GM23338 (cell line): Measurements from ENCODE around the gene SUSD2. TPM values are rescaled to one million over a fixed set of nuclear protein-coding genes. Genes with fewer than 3 reads are reported as not detected.

ENCODE experiments used
- ATAC-seq: fragments of 200-7000 bp; cut with Tn5 transposase; 3 replicates; pipeline ENCODE4 v1.9.1; 2020
- DNase-seq: peaks from one replicate; pipeline ENCODE4 v3.0.0-alpha.2; 2015; ENCODE audit warnings: low spot score
- H2AFZ ChIP-seq: fragments of 200-600 bp; sonication (generic); 2 replicates; pipeline ENCODE4 v1.8.0; 2016; ENCODE audit warnings: antibody characterized with exemption, mild to moderate bottlenecking, moderate library complexity
- H3F3A ChIP-seq: fragments of 200-600 bp; sonication (generic); replicated peaks from 2 replicates; pipeline ENCODE4 v1.8.0; 2017; ENCODE audit warnings: antibody characterized with exemption, mixed run types, low read depth
- H3K27ac ChIP-seq: fragments of 200-600 bp; sonication (generic); 2 replicates; pipeline ENCODE4 v1.6.1; 2016; ENCODE audit warnings: low read depth
- H3K27me3 ChIP-seq: fragments of 200-600 bp; sonication (generic); 2 replicates; pipeline ENCODE4 v1.8.0; 2016; ENCODE audit warnings: mild to moderate bottlenecking, mixed run types, moderate library complexity; ENCODE audit not compliant: insufficient read depth
- H3K36me3 ChIP-seq: fragments of 200-600 bp; sonication (generic); 2 replicates; pipeline ENCODE4 v1.8.0; 2016; ENCODE audit warnings: mild to moderate bottlenecking; ENCODE audit not compliant: insufficient read depth
- H3K4me1 ChIP-seq: fragments of 200-600 bp; sonication (generic); 2 replicates; pipeline ENCODE4 v1.8.0; 2016; ENCODE audit warnings: mild to moderate bottlenecking, moderate library complexity; ENCODE audit not compliant: insufficient read depth
- H3K4me2 ChIP-seq: fragments of 200-600 bp; sonication (generic); 2 replicates; pipeline ENCODE4 v1.7.1; 2017; ENCODE audit warnings: mixed run types
- H3K4me3 ChIP-seq: fragments of 200-600 bp; sonication (generic); 2 replicates; pipeline ENCODE4 v1.6.1; 2016; ENCODE audit warnings: mixed run types
- H3K79me2 ChIP-seq: fragments of 200-600 bp; sonication (generic); replicated peaks from 2 replicates; pipeline ENCODE4 v1.8.0; 2017; ENCODE audit warnings: mild to moderate bottlenecking; ENCODE audit not compliant: insufficient read depth
- H3K9me2 ChIP-seq: fragments of 200-600 bp; sonication (generic); 2 replicates; pipeline ENCODE4 v1.8.0; 2017; ENCODE audit not compliant: insufficient read depth
- H4K20me1 ChIP-seq: fragments of 200-600 bp; sonication (generic); replicated peaks from 2 replicates; pipeline ENCODE4 v1.8.0; 2017; ENCODE audit warnings: mild to moderate bottlenecking; ENCODE audit not compliant: insufficient read depth
- H3K27ac Mint-ChIP-seq: 2 replicates; pipeline ENCODE4 v1.8.0; 2020; ENCODE audit warnings: inconsistent platforms, mild to moderate bottlenecking, moderate library complexity, mixed read lengths
- H3K27me3 Mint-ChIP-seq: 3 replicates; pipeline ENCODE4 v1.8.0; 2022; ENCODE audit warnings: low read depth, mild to moderate bottlenecking, moderate library complexity, mixed read lengths, inconsistent platforms; ENCODE audit not compliant: insufficient read depth, poor library complexity
- H3K36me3 Mint-ChIP-seq: 3 replicates; pipeline ENCODE4 v1.8.0; 2021; ENCODE audit warnings: low read depth, mild to moderate bottlenecking, inconsistent platforms, moderate library complexity, mixed read lengths
- H3K4me1 Mint-ChIP-seq: 3 replicates; pipeline ENCODE4 v1.8.0; 2020; ENCODE audit warnings: mild to moderate bottlenecking, inconsistent platforms, mixed read lengths
- H3K4me3 Mint-ChIP-seq: 3 replicates; pipeline ENCODE4 v1.8.0; 2021; ENCODE audit warnings: moderate library complexity, mild to moderate bottlenecking, inconsistent platforms, mixed read lengths
- H3K9me3 Mint-ChIP-seq: 3 replicates; pipeline ENCODE4 v1.8.0; 2020; ENCODE audit warnings: moderate library complexity, mild to moderate bottlenecking, inconsistent platforms, mixed read lengths
- CREB1 ChIP-seq: fragments of 250-450 bp; sonication (Bioruptor Pico); IDR thresholded peaks from 2 replicates; pipeline ENCODE4 v1.5.0; 2020; ENCODE audit warnings: low read depth, mild to moderate bottlenecking, moderate library complexity
- EZH2 ChIP-seq: fragments of 200-600 bp; sonication (generic); IDR thresholded peaks from one replicate; pipeline ENCODE4 v1.8.0; 2017; ENCODE audit warnings: antibody characterized with exemption, mild to moderate bottlenecking, low read depth; ENCODE audit not compliant: unreplicated experiment
- JUNB ChIP-seq: IDR thresholded peaks from one replicate; pipeline ENCODE4 v1.6.1; 2016; ENCODE audit warnings: antibody characterized with exemption; ENCODE audit not compliant: unreplicated experiment
- STAT1 ChIP-seq: IDR thresholded peaks from one replicate; pipeline ENCODE4 v1.6.1; 2016; ENCODE audit warnings: antibody characterized with exemption; ENCODE audit not compliant: unreplicated experiment
- ZNF114 ChIP-seq: fragments of 250-450 bp; sonication (Bioruptor Pico); IDR thresholded peaks from 2 replicates; pipeline ENCODE4 v1.5.0; 2020; ENCODE audit warnings: mild to moderate bottlenecking, moderate library complexity
- ZNF331 ChIP-seq: fragments of 250-450 bp; sonication (Bioruptor Pico); IDR thresholded peaks from 2 replicates; pipeline ENCODE4 v1.5.0; 2020; ENCODE audit warnings: low read depth, mild to moderate bottlenecking, moderate library complexity
- polyA plus RNA-seq: library from polyadenylated mRNA; unstranded; fragments of >200 nt; fragmentation: Nextera tagmentation; extraction: Ambion mirVana; gene quantifications from 2 replicates; pipeline ENCODE4 v1.2.1, GENCODE V29; 2016
- total RNA-seq: library from RNA; depleted of rRNA; stranded (reverse); fragments of >200 nt; shearing (Covaris generic); gene quantifications from 2 replicates; pipeline ENCODE4 v1.2.3, GENCODE V29; 2014
- TF ChIP-seq, protein P1 (sequence below): fragments of 250-450 bp; sonication (Bioruptor Pico); IDR thresholded peaks from 2 replicates; pipeline ENCODE4 v1.5.0; 2020; ENCODE audit warnings: mild to moderate bottlenecking, moderate library complexity

SUSD2 gene
- total and polyA plus RNA-seq, 2 experiments from 2014 or later: 0.74 to 2.1 TPM

DNA sequence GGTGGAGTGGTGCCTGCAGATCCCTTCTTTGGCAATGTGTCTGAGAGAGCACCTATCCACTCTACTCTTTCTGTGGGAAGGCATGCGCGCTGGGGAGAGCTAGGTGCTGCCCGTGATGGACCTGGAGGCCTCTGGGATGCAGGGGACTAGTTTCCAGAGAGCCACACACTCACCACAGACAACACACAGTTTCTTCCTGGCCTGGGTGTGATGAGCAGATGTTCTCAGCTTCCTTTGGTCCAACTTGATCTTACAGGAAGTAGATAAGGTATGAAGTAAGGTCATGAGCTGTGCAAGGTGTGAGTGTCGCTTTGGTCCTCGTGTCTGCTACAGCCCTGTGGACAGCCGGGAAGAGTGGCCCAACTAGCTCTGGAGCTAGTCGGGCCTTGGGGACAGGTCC, 27.3 kb upstream of the SUSD2 start (continued):
- TF ChIP-seq, protein P1, sequence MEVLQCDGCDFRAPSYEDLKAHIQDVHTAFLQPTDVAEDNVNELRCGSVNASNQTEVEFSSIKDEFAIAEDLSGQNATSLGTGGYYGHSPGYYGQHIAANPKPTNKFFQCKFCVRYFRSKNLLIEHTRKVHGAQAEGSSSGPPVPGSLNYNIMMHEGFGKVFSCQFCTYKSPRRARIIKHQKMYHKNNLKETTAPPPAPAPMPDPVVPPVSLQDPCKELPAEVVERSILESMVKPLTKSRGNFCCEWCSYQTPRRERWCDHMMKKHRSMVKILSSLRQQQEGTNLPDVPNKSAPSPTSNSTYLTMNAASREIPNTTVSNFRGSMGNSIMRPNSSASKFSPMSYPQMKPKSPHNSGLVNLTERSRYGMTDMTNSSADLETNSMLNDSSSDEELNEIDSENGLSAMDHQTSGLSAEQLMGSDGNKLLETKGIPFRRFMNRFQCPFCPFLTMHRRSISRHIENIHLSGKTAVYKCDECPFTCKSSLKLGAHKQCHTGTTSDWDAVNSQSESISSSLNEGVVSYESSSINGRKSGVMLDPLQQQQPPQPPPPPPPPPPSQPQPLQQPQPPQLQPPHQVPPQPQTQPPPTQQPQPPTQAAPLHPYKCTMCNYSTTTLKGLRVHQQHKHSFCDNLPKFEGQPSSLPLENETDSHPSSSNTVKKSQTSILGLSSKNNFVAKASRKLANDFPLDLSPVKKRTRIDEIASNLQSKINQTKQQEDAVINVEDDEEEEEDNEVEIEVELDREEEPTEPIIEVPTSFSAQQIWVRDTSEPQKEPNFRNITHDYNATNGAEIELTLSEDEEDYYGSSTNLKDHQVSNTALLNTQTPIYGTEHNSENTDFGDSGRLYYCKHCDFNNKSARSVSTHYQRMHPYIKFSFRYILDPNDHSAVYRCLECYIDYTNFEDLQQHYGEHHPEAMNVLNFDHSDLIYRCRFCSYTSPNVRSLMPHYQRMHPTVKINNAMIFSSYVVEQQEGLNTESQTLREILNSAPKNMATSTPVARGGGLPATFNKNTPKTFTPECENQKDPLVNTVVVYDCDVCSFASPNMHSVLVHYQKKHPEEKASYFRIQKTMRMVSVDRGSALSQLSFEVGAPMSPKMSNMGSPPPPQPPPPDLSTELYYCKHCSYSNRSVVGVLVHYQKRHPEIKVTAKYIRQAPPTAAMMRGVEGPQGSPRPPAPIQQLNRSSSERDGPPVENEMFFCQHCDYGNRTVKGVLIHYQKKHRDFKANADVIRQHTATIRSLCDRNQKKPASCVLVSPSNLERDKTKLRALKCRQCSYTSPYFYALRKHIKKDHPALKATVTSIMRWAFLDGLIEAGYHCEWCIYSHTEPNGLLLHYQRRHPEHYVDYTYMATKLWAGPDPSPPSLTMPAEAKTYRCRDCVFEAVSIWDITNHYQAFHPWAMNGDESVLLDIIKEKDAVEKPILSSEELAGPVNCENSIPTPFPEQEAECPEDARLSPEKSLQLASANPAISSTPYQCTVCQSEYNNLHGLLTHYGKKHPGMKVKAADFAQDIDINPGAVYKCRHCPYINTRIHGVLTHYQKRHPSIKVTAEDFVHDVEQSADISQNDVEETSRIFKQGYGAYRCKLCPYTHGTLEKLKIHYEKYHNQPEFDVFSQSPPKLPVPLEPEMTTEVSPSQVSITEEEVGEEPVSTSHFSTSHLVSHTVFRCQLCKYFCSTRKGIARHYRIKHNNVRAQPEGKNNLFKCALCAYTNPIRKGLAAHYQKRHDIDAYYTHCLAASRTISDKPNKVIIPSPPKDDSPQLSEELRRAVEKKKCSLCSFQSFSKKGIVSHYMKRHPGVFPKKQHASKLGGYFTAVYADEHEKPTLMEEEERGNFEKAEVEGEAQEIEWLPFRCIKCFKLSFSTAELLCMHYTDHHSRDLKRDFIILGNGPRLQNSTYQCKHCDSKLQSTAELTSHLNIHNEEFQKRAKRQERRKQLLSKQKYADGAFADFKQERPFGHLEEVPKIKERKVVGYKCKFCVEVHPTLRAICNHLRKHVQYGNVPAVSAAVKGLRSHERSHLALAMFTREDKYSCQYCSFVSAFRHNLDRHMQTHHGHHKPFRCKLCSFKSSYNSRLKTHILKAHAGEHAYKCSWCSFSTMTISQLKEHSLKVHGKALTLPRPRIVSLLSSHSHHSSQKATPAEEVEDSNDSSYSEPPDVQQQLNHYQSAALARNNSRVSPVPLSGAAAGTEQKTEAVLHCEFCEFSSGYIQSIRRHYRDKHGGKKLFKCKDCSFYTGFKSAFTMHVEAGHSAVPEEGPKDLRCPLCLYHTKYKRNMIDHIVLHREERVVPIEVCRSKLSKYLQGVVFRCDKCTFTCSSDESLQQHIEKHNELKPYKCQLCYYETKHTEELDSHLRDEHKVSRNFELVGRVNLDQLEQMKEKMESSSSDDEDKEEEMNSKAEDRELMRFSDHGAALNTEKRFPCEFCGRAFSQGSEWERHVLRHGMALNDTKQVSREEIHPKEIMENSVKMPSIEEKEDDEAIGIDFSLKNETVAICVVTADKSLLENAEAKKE: no peak
- TF ChIP-seq EZH2 (no peak), JUNB (no peak)

DNA sequence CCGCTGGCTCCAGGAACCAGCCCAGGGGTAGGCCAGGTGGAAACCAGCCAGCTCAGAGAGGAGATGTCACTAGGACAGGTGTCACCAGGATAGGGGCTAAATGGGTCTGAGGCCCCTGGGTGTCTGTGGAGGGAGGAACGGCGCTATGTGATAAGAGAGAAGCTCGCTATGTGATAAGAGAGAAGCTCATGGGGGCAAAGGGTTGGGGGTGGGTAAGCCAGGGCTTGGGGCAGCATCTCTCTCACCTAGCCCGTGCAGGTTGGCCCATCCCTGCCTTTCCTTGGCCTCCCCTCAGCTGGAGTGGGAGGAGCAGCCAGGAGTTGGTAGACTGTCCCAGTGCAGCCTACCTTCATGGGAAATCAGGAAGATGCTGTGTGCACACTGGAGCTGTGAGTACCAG, 26.5 kb upstream of the SUSD2 start:
- Mint-ChIP-seq H3K4me3 (no peak overlapping the region), H3K9me3 (no peaks in the 10 kb centered on the region), H3K4me1 (peaks cover 32% of the 10 kb centered on the region), H3K27ac (no peak overlapping the region), H3K27me3 (peaks cover 11% of the 10 kb centered on the region), H3K36me3 (no peaks in the 10 kb centered on the region; the same call in 1 of the 3 replicates)
- no peak for ATAC-seq
- Histone ChIP-seq H3K4me3 (no peak overlapping the region), H3K4me2 (peak overlapping the region; percentile 97; the same call in 1 of the 2 replicates), H4K20me1 (no peaks in the 10 kb centered on the region), H3K9me2 (no peaks in the 10 kb centered on the region), H3F3A (0 out of 2 replicates have a peak, but pooled peaks cover 2% of the 10 kb centered on the region), H2AFZ (no peak overlapping the region), H3K27ac (no peak overlapping the region), H3K36me3 (no peaks in the 10 kb centered on the region), H3K4me1 (peaks cover 18% of the 10 kb centered on the region), H3K79me2 (no peaks in the 10 kb centered on the region), H3K27me3 (peaks cover 11% of the 10 kb centered on the region; the same call in 1 of the 2 replicates)
- no peak for DNase-seq
- TF ChIP-seq EZH2 (no peak), CREB1 (no peak), JUNB (no peak), ZNF331 (CRISPR knock-in tag) (no peak), STAT1 (no peak), ZNF114 (CRISPR knock-in tag) (no peak)
- TF ChIP-seq, protein P1: no peak
